Omental fat pad (tissue), 4 donors: ENCODE data around the gene PLA2G4D. TPM values are rescaled to one million over a fixed set of nuclear protein-coding genes. Genes with fewer than 3 reads are reported as not detected.
A peak's percentile ranks its signal among the peaks of the same experiment; 100 is the strongest.

Experiments used
- ATAC-seq: fragments of 150-250 bp; one replicate; pipeline ENCODE4 v1.9.1; 2016; ENCODE audit warnings: mild to moderate bottlenecking, moderate library complexity; ENCODE audit not compliant: low FRiP score
- DNase-seq: peaks from one replicate; pipeline ENCODE4 v3.0.0-alpha.2; 2019; ENCODE audit warnings: low spot score
- total RNA-seq, 4 donors: library from RNA; depleted of rRNA; stranded (reverse); fragments of >200 nt; gene quantifications; one replicate each; pipeline ENCODE4 v1.1.0, GENCODE V29; 2016
- TF ChIP-seq, protein P1 (sequence below), 3 donors: fragments of 450-650 bp; IDR thresholded peaks; one replicate each; pipeline ENCODE4 v1.5.1; 2016 to 2017; ENCODE audit warnings: antibody characterized with exemption in 3 of 3, mild to moderate bottlenecking in 3 of 3, moderate library complexity in 2 of 3

The PLA2G4D gene
- total RNA-seq, 4 donors from 2014 or later: 0.09 TPM; not detected in 3

- DNase-seq (no peak), ATAC-seq (no peak)
- TF ChIP-seq, protein P1, sequence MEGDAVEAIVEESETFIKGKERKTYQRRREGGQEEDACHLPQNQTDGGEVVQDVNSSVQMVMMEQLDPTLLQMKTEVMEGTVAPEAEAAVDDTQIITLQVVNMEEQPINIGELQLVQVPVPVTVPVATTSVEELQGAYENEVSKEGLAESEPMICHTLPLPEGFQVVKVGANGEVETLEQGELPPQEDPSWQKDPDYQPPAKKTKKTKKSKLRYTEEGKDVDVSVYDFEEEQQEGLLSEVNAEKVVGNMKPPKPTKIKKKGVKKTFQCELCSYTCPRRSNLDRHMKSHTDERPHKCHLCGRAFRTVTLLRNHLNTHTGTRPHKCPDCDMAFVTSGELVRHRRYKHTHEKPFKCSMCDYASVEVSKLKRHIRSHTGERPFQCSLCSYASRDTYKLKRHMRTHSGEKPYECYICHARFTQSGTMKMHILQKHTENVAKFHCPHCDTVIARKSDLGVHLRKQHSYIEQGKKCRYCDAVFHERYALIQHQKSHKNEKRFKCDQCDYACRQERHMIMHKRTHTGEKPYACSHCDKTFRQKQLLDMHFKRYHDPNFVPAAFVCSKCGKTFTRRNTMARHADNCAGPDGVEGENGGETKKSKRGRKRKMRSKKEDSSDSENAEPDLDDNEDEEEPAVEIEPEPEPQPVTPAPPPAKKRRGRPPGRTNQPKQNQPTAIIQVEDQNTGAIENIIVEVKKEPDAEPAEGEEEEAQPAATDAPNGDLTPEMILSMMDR (IDR thresholded peaks at IDR 0.05): no peak
Measured at GRCh38 chr15:42128476-42128875, 34.1 kb upstream of the PLA2G4D start.

- DNase-seq: no peak
- no peak for ATAC-seq
- TF ChIP-seq, protein P1 (IDR thresholded peaks at IDR 0.05): no peak
Measured at GRCh38 chr15:42123546-42123945, 29.2 kb upstream of the PLA2G4D start.

GRCh38 chr15:42121682-42122081 is 27.3 kb upstream of the PLA2G4D start:
- TF ChIP-seq, protein P1 (IDR thresholded peaks at IDR 0.05): no peak
- no peak for DNase-seq
- ATAC-seq: no peak

GRCh38 chr15:42121021-42121420 is 26.7 kb upstream of the PLA2G4D start:
- ATAC-seq (no peak), DNase-seq (no peak)
- TF ChIP-seq, protein P1 (IDR thresholded peaks at IDR 0.05): no peak

GRCh38 chr15:42120285-42120684 is 25.9 kb upstream of the PLA2G4D start:
- ATAC-seq (no peak), DNase-seq (no peak)
- TF ChIP-seq, protein P1 (IDR thresholded peaks at IDR 0.05): no peak

- TF ChIP-seq, protein P1 (IDR thresholded peaks at IDR 0.05): no peak
- DNase-seq (no peak), ATAC-seq (no peak)
Measured at GRCh38 chr15:42119446-42119760, 25.0 kb upstream of the PLA2G4D start.

DNA sequence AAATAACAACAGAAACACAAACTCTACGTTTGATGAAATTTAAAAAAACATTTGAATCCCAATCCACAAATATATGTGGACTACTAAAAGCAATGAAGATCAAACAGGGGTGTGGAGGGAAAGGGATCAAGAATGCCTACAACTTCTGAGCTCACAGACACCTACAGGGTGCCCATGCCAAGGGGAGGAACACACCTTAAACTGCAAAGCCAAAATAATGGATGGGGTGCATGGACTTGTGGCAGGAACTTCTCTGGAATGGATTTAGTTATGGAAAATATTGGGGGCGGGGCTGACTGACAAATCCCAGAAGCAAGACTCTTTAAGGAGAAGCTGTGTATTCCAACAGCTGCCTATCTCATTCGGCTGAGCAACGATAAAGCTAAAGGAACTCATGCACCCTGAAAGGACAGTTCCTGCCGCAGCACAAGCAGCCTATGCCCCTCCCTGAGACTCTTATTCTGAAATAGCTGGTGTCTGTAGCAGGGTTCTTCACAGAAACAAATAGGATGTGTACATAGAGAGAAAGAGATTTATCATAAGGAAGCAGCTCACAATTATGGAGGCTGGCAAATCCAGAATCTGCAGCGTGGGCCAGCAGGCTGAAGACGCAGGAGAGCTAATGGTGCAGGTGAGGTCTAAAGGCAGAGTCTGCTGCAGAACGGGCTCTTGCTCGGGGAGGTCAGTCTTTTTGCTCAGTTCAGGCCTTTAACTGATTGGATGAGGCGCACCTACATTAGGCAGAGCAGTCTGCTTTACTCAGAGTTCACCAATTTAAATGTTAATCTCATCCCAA is 24.5 kb upstream of the PLA2G4D start:
- DNase-seq: no peak
- peak; percentile 48 for ATAC-seq

More for the DNA sequence above, 24.5 kb upstream of the PLA2G4D start:
- TF ChIP-seq, protein P1 (IDR thresholded peaks at IDR 0.05): no peak
